Posterior cingulate gyrus (tissue), 11 donors: ENCODE data around the gene PI4KA.
A peak's percentile ranks its signal among the peaks of the same experiment; 100 is the strongest.
"Not testable (repeated sequence)": the region's sequence is repeated elsewhere in the genome, so short reads cannot be mapped to it uniquely, and the experiment has no call there.

ENCODE experiments used
- DNase-seq, 10 donors: peaks; one replicate each; pipeline versions ENCODE4 v3.0.0 to v3.0.0-alpha.2; 2020 to 2021; ENCODE audit warnings: mixed read lengths in 3 of 10
- intact Hi-C: fragments of 100-400 bp; cut with DNase I; formaldehyde crosslinking; loops from one replicate; pipeline ENCODE4 v1.15.1; 2023

Gene PI4KA

GRCh38 chr22:20858615-20859416 lies at the start of gene PI4KA, which contains the start of gene SNAP29:
Gene PI4KA, minus strand, starts transcription at chr22:20858811. Its CDS starts 86 bp downstream, at chr22:20858725.
Gene SNAP29, plus strand, starts transcription at chr22:20859007. Its CDS starts 104 bp downstream, at chr22:20859111.
- intact Hi-C loops = loop anchor here (1.0 to 5.0 kb wide), 3 partner anchors 58 to 143 kb away; partner anchors contain the start of genes CRKL, LZTR1 and THAP7
- peak; percentile 97 to 100 (median 98) for DNase-seq

- intact Hi-C loops = no loop called here
- no peak for DNase-seq
These were observed 47.8 kb upstream of the PI4KA start for GRCh38 chr22:20906387-20906767.

- intact Hi-C loops = no loop called here
- DNase-seq = no peak
These were observed 47.1 kb upstream of the PI4KA start for GRCh38 chr22:20905415-20906386.

GRCh38 chr22:20904980-20905355 lies 46.4 kb upstream of the PI4KA start:
- intact Hi-C loops = no loop called here
- peak in 1 of 10 donors; percentile 27 for DNase-seq

GRCh38 chr22:20904008-20904979 lies 45.7 kb upstream of the PI4KA start:
- intact Hi-C loops = no loop called here
- peak in 1 of 10 donors; percentile 43 for DNase-seq

- intact Hi-C loops = no loop called here
- no peak for DNase-seq
These were observed 44.5 kb upstream of the PI4KA start for GRCh38 chr22:20903093-20903492.

GRCh38 chr22:20901093-20902033 lies 42.8 kb upstream of the PI4KA start:
- peak in 2 of 10 donors; percentile 6 to 31 for DNase-seq
- intact Hi-C loops = not testable (repeated sequence)

- intact Hi-C loops = no loop called here
- DNase-seq = peak in 2 of 10 donors; percentile 16 to 19
These were observed 41.3 kb upstream of the PI4KA start for GRCh38 chr22:20899827-20900423.

DNA sequence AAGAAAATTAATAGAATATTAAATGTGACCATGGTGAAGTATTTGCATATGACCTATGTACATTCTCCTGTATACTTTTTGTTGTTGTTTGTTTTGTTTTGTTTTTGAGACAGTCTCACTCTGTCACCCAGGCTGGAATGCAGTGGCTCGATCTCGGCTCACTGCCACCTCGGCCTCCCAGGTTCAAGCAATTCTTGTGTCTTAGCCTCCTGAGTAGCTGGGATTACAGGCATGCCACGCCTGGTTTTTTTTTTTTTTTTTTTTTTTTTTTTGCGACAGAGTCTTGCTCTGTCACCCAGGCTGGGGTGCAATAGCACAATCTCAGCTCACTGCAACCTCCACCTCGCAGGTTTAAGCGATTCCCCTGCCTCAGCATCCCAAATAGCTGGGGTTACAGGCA lies 39.1 kb upstream of the PI4KA start:
- intact Hi-C loops = not testable (repeated sequence)
- peak in 2 of 10 donors; percentile 12 to 41 for DNase-seq

DNA sequence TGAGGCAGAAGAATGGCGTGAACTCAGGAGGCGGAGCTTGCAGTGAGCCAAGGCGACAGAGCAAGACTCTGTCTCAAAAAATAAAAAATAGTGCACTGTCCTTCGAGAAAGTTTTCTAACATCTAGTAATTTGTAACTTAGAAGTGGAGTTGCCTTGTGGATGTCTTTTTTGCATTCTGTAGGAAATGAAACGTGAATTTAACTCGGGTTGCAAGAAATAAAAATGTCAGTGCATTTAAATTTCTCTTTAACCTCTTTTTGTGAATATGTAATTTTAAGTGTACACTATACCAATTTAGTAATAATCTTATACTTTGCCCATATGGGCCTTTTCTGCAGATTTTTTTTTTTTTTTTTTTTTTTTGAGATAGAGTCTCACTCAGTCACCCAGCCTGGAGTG lies 32.4 kb upstream of the PI4KA start:
- intact Hi-C loops = no loop called here

GRCh38 chr22:20889904-20890540 lies 31.4 kb upstream of the PI4KA start:
- intact Hi-C loops = loop anchor here (10.0 kb wide), 2 partner anchors 55 to 95 kb away; partner anchors contain the start of gene LZTR1
- peak in 1 of 10 donors; percentile 7 for DNase-seq

More for the DNA sequence above, 32.4 kb upstream of the PI4KA start:
- DNase-seq = peak in 1 of 10 donors; percentile 29

- no peak for DNase-seq
- intact Hi-C loops = loop anchor here (10.0 kb wide), 2 partner anchors 56 to 96 kb away; partner anchors contain the start of gene LZTR1
These were observed 30.6 kb upstream of the PI4KA start for GRCh38 chr22:20889025-20889704.

- intact Hi-C loops = loop anchor here (10.0 kb wide), 2 partner anchors 57 to 97 kb away; partner anchors contain the start of gene LZTR1
- peak in 2 of 10 donors; percentile 16 to 38 for DNase-seq
These were observed 28.8 kb upstream of the PI4KA start for GRCh38 chr22:20887375-20887774.

DNA sequence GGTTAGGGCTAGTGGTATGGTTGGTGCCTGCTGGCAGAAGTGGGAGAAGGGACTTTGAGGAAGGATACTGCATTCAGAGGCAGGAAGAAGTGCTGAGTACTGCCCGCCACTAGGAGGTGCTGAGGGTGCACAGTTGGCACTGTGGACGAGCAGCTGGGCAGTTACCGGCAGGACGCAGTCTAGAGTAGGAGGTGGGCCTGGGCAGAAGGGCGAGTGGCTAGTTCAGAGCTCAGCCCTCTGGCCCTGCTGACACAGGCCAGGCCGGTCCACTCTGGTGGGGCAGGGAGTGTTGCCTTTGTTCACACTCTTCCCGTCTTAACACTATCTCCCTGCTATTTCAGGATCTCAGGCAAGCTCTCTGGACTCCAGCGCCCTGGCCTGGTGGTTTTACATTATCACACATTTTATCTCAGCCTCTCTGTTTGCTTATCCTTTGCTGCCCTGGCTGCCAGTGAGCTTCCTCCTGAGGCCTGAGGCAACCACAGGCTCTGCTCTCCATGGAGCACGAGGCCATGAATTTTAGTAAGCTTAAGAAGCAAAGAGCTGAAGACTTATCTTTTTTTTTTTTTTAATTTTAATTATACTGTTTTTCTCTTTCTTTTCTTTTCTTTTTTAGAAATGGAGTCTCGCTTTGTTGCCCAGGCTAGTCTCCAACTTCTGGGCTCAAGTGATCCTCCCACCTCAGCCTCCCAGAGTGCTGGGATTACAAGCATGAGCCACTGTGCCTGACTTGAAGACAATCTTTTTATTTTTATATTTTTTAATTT lies 27.1 kb upstream of the PI4KA start:
- intact Hi-C loops = loop anchor here (10.0 kb wide), 2 partner anchors 59 to 99 kb away; partner anchors contain the start of gene LZTR1
- DNase-seq = peak; percentile 61 to 96 (median 80)

DNA sequence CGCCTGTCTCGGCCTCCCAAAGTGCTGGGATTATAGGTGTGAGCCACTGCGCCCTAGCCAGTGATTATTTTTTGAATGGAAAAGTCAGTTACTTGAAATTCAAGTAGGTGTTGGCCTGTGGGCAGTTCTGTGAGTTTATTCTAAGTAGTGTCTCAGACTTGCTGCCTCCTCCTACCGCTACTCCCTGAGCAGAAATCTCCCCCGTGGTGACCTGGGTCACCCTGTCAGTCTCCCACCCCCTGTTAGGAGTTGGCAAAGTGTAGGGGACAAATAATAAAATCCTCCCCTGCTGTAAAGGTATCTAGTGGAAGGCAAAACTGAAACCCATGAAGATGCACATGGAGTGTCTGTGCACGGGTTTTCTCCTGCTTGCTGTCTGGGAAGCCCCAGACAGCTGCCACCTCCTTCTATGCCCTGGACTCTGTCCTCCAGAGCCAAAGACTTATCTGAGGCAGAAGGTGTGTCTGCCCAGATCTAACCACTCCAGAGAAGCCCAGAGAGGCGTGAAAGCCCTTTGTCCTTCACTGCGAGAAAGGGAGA lies 26.5 kb upstream of the PI4KA start:
- intact Hi-C loops = loop anchor here (10.0 kb wide), 2 partner anchors 60 to 100 kb away; partner anchors contain the start of gene LZTR1
- peak in 1 of 10 donors; percentile 1 for DNase-seq
